ENCODE data around the gene YIPF1.

GRCh38 chr1:53888681-53889080 lies 916 bp downstream of the YIPF1 start:
- TF ChIP-seq EP300 (IDR thresholded peaks at IDR 0.05; ENCODE audit: borderline replicate concordance in 1 of 2, low read depth in 1 of 2, low read length in 1 of 2) (no peak), ZBTB33 (IDR thresholded peaks at IDR 0.05; ENCODE audit: borderline replicate concordance, low read depth) (no peak), RAD21 (IDR thresholded peaks at IDR 0.05; ENCODE audit: low read length) (no peak), TAF1 (IDR thresholded peaks at IDR 0.05; ENCODE audit: borderline replicate concordance, low read depth, low read length) (no peak), FOXM1 (IDR thresholded peaks at IDR 0.05; ENCODE audit: low read depth) (no peak), TEAD4 (IDR thresholded peaks at IDR 0.05; ENCODE audit: borderline replicate concordance, insufficient read depth) (no peak), RFX5 (IDR thresholded peaks at IDR 0.05; ENCODE audit: low read length) (no peak), MEF2A (IDR thresholded peaks at IDR 0.05; ENCODE audit: borderline replicate concordance, low read depth) (no peak), CHD2 (IDR thresholded peaks at IDR 0.05; ENCODE audit: low read length, partially characterized antibody) (no peak), POLR2AphosphoS5 (IDR thresholded peaks at IDR 0.05; ENCODE audit: low read depth, low read length) (no peak)
- TF ChIP-seq, protein P1, sequence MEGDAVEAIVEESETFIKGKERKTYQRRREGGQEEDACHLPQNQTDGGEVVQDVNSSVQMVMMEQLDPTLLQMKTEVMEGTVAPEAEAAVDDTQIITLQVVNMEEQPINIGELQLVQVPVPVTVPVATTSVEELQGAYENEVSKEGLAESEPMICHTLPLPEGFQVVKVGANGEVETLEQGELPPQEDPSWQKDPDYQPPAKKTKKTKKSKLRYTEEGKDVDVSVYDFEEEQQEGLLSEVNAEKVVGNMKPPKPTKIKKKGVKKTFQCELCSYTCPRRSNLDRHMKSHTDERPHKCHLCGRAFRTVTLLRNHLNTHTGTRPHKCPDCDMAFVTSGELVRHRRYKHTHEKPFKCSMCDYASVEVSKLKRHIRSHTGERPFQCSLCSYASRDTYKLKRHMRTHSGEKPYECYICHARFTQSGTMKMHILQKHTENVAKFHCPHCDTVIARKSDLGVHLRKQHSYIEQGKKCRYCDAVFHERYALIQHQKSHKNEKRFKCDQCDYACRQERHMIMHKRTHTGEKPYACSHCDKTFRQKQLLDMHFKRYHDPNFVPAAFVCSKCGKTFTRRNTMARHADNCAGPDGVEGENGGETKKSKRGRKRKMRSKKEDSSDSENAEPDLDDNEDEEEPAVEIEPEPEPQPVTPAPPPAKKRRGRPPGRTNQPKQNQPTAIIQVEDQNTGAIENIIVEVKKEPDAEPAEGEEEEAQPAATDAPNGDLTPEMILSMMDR (IDR thresholded peaks at IDR 0.05): no peak
- TF ChIP-seq, protein P2, sequence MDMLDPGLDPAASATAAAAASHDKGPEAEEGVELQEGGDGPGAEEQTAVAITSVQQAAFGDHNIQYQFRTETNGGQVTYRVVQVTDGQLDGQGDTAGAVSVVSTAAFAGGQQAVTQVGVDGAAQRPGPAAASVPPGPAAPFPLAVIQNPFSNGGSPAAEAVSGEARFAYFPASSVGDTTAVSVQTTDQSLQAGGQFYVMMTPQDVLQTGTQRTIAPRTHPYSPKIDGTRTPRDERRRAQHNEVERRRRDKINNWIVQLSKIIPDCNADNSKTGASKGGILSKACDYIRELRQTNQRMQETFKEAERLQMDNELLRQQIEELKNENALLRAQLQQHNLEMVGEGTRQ (IDR thresholded peaks at IDR 0.05; ENCODE audit: borderline replicate concordance, low read depth, low read length): no peak
- TF ChIP-seq, protein P3, sequence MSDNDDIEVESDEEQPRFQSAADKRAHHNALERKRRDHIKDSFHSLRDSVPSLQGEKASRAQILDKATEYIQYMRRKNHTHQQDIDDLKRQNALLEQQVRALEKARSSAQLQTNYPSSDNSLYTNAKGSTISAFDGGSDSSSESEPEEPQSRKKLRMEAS (IDR thresholded peaks at IDR 0.05; ENCODE audit: low read depth): no peak
